HCT116 (cell line): ENCODE measurements around the gene ANKDD1A. TPM values are rescaled to one million over a fixed set of nuclear protein-coding genes. Genes with fewer than 3 reads are reported as not detected.

ENCODE experiments used
- ATAC-seq: fragments of 200-7000 bp; cut with Tn5 transposase; 2 replicates; pipeline ENCODE4 v1.9.1; 2020; ENCODE audit warnings: mild to moderate bottlenecking, moderate library complexity
- BruUV-seq: library from RNA; stranded (reverse); fragments of 400-500 nt; replicated peaks from 2 replicates; lab custom pipeline; 2021; lab: Mats Ljungman, UMichigan
- CTCF ChIA-PET: fragments of 300-600 bp; sonication (Branson Sonifier 250); formaldehyde crosslinking; loops from one replicate; lab custom pipeline; 2021; ENCODE audit warnings: antibody characterized with exemption; lab: Charles Lee
- POLR2A ChIA-PET: fragments of 300-600, 350-600 bp; sonication (Branson Sonifier 250); formaldehyde crosslinking; loops from one replicate; lab custom pipeline; 2021; ENCODE audit warnings: antibody characterized with exemption; lab: Charles Lee
- RAD21 ChIA-PET, 2 experiments: fragments of 300-600 bp; sonication (Branson Sonifier 250); formaldehyde crosslinking; loops; one replicate each; lab custom pipeline; 2023; ENCODE audit warnings: low total read pairs in 2 of 2; ENCODE audit not compliant: uncharacterized antibody in 2 of 2, unreplicated experiment in 2 of 2, low non-redundant PET in 1 of 2; lab: Charles Lee
- DNase-seq: peaks from one replicate; pipeline ENCODE4 v3.0.0-alpha.2; 2010; ENCODE audit warnings: low read depth, low spot score
- H2AFZ ChIP-seq: fragments of 200-600 bp; shearing (Covaris generic), sonication (generic); 2 replicates; pipeline ENCODE4 v1.6.1; 2017; ENCODE audit warnings: low read depth, mixed run types, mixed read lengths, antibody characterized with exemption, low read length; ENCODE audit not compliant: poor library complexity, severe bottlenecking
- H3K27ac ChIP-seq: 2 replicates; pipeline ENCODE4 v1.5.1; 2012; ENCODE audit warnings: low read depth, low read length
- H3K27me3 ChIP-seq: fragments of 200-600 bp; sonication (generic); 2 replicates; pipeline ENCODE4 v1.6.1; 2016; ENCODE audit warnings: mixed run types, low read length, mixed read lengths; ENCODE audit not compliant: insufficient read depth
- H3K36me3 ChIP-seq, 2 experiments: fragments of 200-500 bp in 1 of 2; fragments of 200-600 bp in 1 of 2; sonication (Bioruptor generic) in 1 of 2; sonication (generic) in 1 of 2; 2 replicates each; pipeline versions ENCODE4 v1.5.1 to v1.6.1; 2014 to 2016; ENCODE audit warnings: low read length in 2 of 2, inconsistent platforms in 1 of 2, mixed read lengths in 1 of 2, mixed run types in 1 of 2; ENCODE audit not compliant: insufficient read depth in 2 of 2, control insufficient read depth in 1 of 2
- H3K4me1 ChIP-seq, 2 experiments: fragments of 200-600 bp in 1 of 2; sonication (generic) in 1 of 2; 2 replicates each; pipeline versions ENCODE4 v1.5.1 to v1.6.1; 2012 to 2017; ENCODE audit warnings: low read length in 2 of 2, inconsistent platforms in 1 of 2, mild to moderate bottlenecking in 1 of 2, mixed read lengths in 1 of 2, mixed run types in 1 of 2, moderate library complexity in 1 of 2; ENCODE audit not compliant: insufficient read depth in 2 of 2, control insufficient read depth in 1 of 2
- H3K4me2 ChIP-seq: fragments of 200-600 bp; sonication (generic); 2 replicates; pipeline ENCODE4 v1.6.1; 2017; ENCODE audit warnings: mixed run types, low read length, mixed read lengths
- H3K4me3 ChIP-seq, 2 experiments: fragments of 200-600 bp in 1 of 2; sonication (generic) in 1 of 2; replicated peaks in 1 of 2; 2 replicates each; pipeline ENCODE4 v1.5.1; 2011 to 2016; ENCODE audit warnings: low read length in 2 of 2, control low read depth in 1 of 2, low read depth in 1 of 2, mild to moderate bottlenecking in 1 of 2, mixed read lengths in 1 of 2, mixed run types in 1 of 2
- H3K79me2 ChIP-seq: fragments of 200-600 bp; sonication (generic); 2 replicates; pipeline ENCODE4 v1.6.1; 2017; ENCODE audit warnings: mild to moderate bottlenecking, mixed run types, low read length, moderate library complexity, mixed read lengths; ENCODE audit not compliant: insufficient read depth
- H3K9ac ChIP-seq: fragments of 200-600 bp; sonication (generic); 2 replicates; pipeline ENCODE4 v1.6.1; 2016; ENCODE audit warnings: low read length, mixed read lengths
- H3K9me2 ChIP-seq: fragments of 200-600 bp; sonication (generic), shearing (Covaris generic); 2 replicates; pipeline ENCODE4 v1.6.1; 2017; ENCODE audit warnings: mixed run types, mild to moderate bottlenecking, moderate library complexity; ENCODE audit not compliant: insufficient read depth
- H3K9me3 ChIP-seq, 2 experiments: fragments of 200-500 bp in 1 of 2; fragments of 200-600 bp in 1 of 2; sonication (Bioruptor generic) in 1 of 2; sonication (generic) in 1 of 2; 2 replicates each; pipeline ENCODE4 v1.6.1; 2014 to 2017; ENCODE audit warnings: low read length in 2 of 2, mixed read lengths in 2 of 2, inconsistent platforms in 1 of 2, low read depth in 1 of 2, mild to moderate bottlenecking in 1 of 2, mixed run types in 1 of 2, moderate library complexity in 1 of 2; ENCODE audit not compliant: control insufficient read depth in 1 of 2, insufficient read depth in 1 of 2
- H4K20me1 ChIP-seq: fragments of 200-600 bp; sonication (generic), shearing (Covaris generic); 2 replicates; pipeline ENCODE4 v1.6.1; 2017; ENCODE audit warnings: mixed run types, mild to moderate bottlenecking, moderate library complexity; ENCODE audit not compliant: insufficient read depth
- CEBPB ChIP-seq: IDR thresholded peaks from 2 replicates; pipeline ENCODE4 v1.6.1; 2012; ENCODE audit warnings: low read depth
- ELF1 ChIP-seq: IDR thresholded peaks from 2 replicates; pipeline ENCODE4 v1.6.1; 2012; ENCODE audit warnings: low read depth, borderline replicate concordance
- FOSL1 ChIP-seq: IDR thresholded peaks from 2 replicates; pipeline ENCODE4 v1.6.1; 2012; ENCODE audit warnings: low read depth
- JUND ChIP-seq: IDR thresholded peaks from 2 replicates; pipeline ENCODE4 v1.6.1; 2012
- MAX ChIP-seq: IDR thresholded peaks from 2 replicates; pipeline ENCODE4 v1.6.1; 2012
- YY1 ChIP-seq: IDR thresholded peaks from 2 replicates; pipeline ENCODE4 v1.6.1; 2011; ENCODE audit warnings: low read length, low read depth, moderate library complexity, mild to moderate bottlenecking; ENCODE audit not compliant: insufficient replicate concordance; ENCODE audit errors: extremely low read depth
- intact Hi-C: fragments of 100-400 bp; cut with micrococcal nuclease; formaldehyde crosslinking; loops from 2 replicates; pipeline ENCODE4 v1.10.0; 2022
- total RNA-seq: library from RNA; stranded (reverse); gene quantifications from one replicate; pipeline ENCODE4 v1.2.1, GENCODE V29; 2021; ENCODE audit not compliant: unreplicated experiment
- TF ChIP-seq, protein P1 (sequence below): IDR thresholded peaks from 2 replicates; pipeline ENCODE4 v1.6.1; 2012; ENCODE audit warnings: low read depth

ANKDD1A gene
- total RNA-seq, 1 experiment from 2014 or later, result 8.1 TPM

GRCh38 chr15:64981812-64982431 lies 70.2 kb downstream of the ANKDD1A start:
- Histone ChIP-seq H3K27ac (no peak overlapping the region), H4K20me1 (peaks cover 4% of the 10 kb centered on the region; the same call in 1 of the 2 replicates), H3K9me3 (no peaks in the 10 kb centered on the region), H3K4me3 (no peak overlapping the region), H3K36me3 (peaks cover 6 to 13% of the 10 kb centered on the region in 2 experiments; a peak in 3 of 4 replicates), H3K9me2 (no peaks in the 10 kb centered on the region), H3K79me2 (peaks cover 5% of the 10 kb centered on the region; the same call in 1 of the 2 replicates), H3K4me1 (peaks cover 0 to 13% of the 10 kb centered on the region in 2 experiments; a peak in 1 of 4 replicates), H3K9ac (no peak overlapping the region), H3K4me2 (no peak overlapping the region), H3K27me3 (no peaks in the 10 kb centered on the region), H2AFZ (no peak overlapping the region)
- ATAC-seq, result no peak
- TF ChIP-seq JUND (no peak), MAX (no peak), ELF1 (no peak), YY1 (no peak)
- RAD21 ChIA-PET, result interaction anchor here in 1 of 2 experiments (0.7 kb wide), 1 partner anchor 750 kb away, joined by 4 read pairs; no protein-coding TSS in a partner anchor
- POLR2A ChIA-PET, result interaction anchor here (0.7 kb wide), 1 partner anchor 116 kb away, joined by 3 read pairs; no protein-coding TSS in a partner anchor
- DNase-seq, result no peak
- intact Hi-C loops, result no loop called here
- CTCF ChIA-PET, result interaction anchor here (1.2 kb wide), 1 partner anchor 251 kb away, joined by 3 read pairs; no protein-coding TSS in a partner anchor
- BruUV-seq, result no TSS peak

DNA sequence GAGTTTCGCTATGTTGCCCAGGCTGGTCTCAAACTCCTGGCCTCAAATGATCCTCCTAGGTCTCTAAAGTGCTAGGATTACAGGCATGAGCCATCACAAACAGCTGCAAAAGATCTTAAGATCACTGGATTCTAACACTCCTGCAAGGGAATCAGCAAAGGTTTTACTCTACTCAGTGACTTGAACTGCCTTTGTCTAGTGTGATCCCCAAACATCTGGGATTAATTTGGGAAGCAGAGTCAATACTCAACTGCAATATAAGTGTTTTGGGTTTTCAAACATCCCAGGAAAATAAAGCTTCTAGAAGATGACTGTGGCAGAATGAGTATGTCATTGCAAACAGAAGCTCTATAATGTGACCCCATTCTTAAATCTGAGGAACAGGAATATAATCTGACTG lies 70.8 kb downstream of the ANKDD1A start:
- Histone ChIP-seq H3K9ac (no peak overlapping the region), H4K20me1 (peaks cover 4% of the 10 kb centered on the region; the same call in 1 of the 2 replicates), H3K9me2 (no peaks in the 10 kb centered on the region), H3K36me3 (peaks cover 6 to 15% of the 10 kb centered on the region in 2 experiments; a peak in 3 of 4 replicates), H3K4me3 (no peak overlapping the region), H3K4me1 (peaks cover 0 to 9% of the 10 kb centered on the region in 2 experiments; a peak in 1 of 4 replicates), H3K79me2 (peaks cover 5% of the 10 kb centered on the region; the same call in 1 of the 2 replicates), H3K27ac (no peak overlapping the region), H3K9me3 (no peaks in the 10 kb centered on the region), H3K27me3 (no peaks in the 10 kb centered on the region), H3K4me2 (no peak overlapping the region), H2AFZ (no peak overlapping the region)
- intact Hi-C loops, result no loop called here
- CTCF ChIA-PET, result no interaction called here
- DNase-seq, result no peak
- POLR2A ChIA-PET, result interaction anchor here (0.7 kb wide), 1 partner anchor 117 kb away, joined by 3 read pairs; no protein-coding TSS in a partner anchor
- RAD21 ChIA-PET, result interaction anchor here in 1 of 2 experiments (0.7 kb wide), 1 partner anchor 750 kb away, joined by 4 read pairs; no protein-coding TSS in a partner anchor
- ATAC-seq, result no peak
- BruUV-seq, result no TSS peak
- TF ChIP-seq CEBPB, result no peak
- no peak for TF ChIP-seq MAX
- TF ChIP-seq, protein P1, sequence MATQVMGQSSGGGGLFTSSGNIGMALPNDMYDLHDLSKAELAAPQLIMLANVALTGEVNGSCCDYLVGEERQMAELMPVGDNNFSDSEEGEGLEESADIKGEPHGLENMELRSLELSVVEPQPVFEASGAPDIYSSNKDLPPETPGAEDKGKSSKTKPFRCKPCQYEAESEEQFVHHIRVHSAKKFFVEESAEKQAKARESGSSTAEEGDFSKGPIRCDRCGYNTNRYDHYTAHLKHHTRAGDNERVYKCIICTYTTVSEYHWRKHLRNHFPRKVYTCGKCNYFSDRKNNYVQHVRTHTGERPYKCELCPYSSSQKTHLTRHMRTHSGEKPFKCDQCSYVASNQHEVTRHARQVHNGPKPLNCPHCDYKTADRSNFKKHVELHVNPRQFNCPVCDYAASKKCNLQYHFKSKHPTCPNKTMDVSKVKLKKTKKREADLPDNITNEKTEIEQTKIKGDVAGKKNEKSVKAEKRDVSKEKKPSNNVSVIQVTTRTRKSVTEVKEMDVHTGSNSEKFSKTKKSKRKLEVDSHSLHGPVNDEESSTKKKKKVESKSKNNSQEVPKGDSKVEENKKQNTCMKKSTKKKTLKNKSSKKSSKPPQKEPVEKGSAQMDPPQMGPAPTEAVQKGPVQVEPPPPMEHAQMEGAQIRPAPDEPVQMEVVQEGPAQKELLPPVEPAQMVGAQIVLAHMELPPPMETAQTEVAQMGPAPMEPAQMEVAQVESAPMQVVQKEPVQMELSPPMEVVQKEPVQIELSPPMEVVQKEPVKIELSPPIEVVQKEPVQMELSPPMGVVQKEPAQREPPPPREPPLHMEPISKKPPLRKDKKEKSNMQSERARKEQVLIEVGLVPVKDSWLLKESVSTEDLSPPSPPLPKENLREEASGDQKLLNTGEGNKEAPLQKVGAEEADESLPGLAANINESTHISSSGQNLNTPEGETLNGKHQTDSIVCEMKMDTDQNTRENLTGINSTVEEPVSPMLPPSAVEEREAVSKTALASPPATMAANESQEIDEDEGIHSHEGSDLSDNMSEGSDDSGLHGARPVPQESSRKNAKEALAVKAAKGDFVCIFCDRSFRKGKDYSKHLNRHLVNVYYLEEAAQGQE, result no peak
- TF ChIP-seq FOSL1, result no peak
